Myocyte (in vitro differentiated cells): ENCODE measurements around the gene VTA1. TPM values are rescaled to one million over a fixed set of nuclear protein-coding genes. Genes with fewer than 3 reads are reported as not detected.
"Not testable (repeated sequence)": the region's sequence is repeated elsewhere in the genome, so short reads cannot be mapped to it uniquely, and the experiment has no call there.

ENCODE experiments used
- DNase-seq: peaks from one replicate; pipeline ENCODE4 v3.0.0-alpha.2; 2012; ENCODE audit warnings: low read depth
- total RNA-seq: library from RNA; depleted of rRNA; stranded (reverse); fragments of >200 nt; gene quantifications from 2 replicates; pipeline ENCODE4 v1.2.3, GENCODE V29; 2014

Gene VTA1
- total RNA-seq, 1 donor from 2014 or later = 92.5 TPM

DNA sequence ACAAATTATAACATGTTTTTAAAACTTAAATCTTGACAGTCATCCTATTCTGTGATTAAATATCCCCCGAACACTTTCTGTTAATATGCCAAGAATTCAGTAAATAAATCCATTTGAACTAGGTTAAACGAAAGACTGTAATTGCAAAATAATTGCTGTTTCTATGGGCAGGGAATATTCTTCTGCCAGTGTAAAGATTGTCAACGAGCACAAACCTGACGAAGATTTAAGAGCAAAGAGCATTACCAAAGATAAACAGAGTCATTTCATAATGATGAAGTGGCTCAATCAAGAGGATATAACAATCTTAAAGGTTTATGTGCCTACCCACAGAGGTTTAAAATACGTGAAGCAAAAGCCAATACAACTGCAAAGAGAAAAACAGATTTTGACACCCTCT is 78.5 kb downstream of the VTA1 start:
- DNase-seq = no peak

GRCh38 chr6:142226731-142227130 is 79.7 kb downstream of the VTA1 start:
- DNase-seq = no peak

DNA sequence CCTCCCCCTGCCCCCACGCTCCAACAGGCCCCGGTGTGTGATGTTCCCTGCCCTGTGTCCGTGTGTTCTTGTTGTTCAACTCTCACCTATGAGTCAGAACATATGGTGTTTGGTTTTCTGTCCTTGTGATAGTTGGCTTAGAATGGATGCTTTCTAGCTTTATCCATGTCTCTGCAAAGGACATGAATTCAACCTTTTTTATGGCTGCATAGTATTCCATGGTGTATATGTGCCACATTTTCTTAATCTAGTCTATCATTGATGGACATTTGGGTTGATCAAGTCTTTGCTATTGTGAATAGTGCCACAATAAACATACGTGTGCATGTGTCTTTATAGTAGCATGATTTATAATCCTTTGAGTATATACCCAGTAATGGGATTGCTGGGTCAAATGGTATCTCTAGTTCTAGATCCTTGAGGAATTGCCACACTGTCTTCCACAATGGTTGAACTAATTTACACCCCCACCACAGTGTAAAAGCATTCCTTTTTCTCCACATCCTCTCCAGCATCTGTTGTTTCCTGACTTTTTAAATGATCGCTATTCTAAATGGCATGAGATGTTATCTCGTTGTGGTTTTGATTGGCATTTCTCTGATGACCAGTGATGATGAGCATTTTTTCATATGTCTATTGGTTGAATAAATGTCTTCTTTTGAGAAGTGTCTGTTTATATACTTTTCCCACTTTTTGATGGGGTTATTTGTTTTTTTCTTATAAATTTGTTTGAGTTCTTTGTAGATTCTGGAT is 82.6 kb downstream of the VTA1 start:
- DNase-seq = not testable (repeated sequence)

GRCh38 chr6:142232206-142233044 is 85.4 kb downstream of the VTA1 start:
- DNase-seq = peak; percentile 16

DNA sequence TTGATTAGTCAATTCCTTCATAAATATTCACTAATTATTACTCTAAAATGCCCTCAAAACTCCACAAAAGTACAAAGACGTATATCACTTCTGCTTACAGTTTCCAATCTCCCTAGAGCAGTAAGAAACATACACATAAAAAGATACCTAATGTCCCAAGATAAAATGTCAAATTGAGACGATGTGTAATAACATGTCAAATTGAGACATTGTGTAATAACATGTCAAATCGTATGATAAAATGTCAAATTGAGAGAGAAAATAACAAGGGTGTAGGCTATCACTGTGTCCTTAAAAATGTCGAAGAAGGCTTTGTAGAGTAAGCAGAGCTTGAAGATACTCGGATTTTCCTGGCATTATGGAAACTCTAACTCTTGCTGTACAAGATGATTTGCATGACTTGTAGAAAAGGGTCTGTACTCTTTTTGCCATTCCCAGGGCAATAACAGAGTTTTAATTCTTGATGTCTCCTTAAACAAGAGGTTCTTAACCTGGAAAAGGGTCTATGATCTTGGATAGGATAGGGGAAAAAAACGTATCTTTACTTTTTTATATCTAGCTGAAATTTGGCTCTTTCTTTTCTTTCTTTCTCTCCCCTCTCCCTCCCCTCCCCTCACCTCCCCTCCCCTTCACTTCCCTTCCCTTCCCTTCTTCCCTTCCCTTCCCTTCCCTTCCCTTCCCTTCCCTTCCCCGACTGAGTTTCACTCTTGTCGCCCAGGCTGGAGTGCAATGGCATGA is 87.1 kb downstream of the VTA1 start:
- no peak for DNase-seq

DNA sequence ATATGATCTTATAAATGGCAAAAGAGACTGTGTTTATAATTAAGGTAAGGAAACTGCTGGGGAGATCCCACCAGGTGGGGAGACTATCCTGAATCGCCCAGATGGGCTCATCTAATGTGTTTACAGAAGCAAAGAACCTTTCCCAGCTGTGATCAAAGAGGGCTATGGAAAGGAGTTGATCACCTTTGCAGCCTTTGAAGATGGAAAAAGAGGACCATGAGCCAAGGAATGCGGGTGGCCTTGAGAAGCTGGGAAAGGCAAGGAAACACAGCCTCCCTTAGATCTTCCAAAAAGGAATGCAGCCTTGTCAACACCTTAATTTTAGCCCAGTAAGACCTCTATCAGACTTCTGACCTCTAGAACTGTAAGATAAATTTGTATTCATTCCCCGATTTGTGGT is 88.2 kb downstream of the VTA1 start:
- no peak for DNase-seq

- no peak for DNase-seq
These were observed 88.7 kb downstream of the VTA1 start for GRCh38 chr6:142235791-142236190.

- DNase-seq = no peak
These were observed 89.6 kb downstream of the VTA1 start for GRCh38 chr6:142236691-142237090.

DNA sequence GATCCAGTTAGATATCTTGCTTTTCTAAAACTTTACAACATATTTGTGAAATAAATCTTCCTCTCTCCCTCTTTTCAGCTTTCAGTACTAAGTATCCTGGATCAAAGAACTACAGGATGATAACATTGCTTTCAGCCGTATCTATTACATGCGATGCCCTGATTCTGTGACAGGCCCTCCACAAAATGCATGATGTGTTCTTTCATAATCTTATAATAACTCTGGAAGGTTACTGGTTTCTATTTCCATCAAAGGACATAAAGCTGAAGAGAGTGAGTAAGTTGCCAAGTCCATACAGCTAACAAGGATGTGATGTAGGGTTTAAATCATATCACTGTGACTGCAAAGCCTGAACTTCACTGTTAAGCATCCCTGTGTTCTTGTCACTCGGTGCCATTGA is 91.8 kb downstream of the VTA1 start:
- no peak for DNase-seq

DNA sequence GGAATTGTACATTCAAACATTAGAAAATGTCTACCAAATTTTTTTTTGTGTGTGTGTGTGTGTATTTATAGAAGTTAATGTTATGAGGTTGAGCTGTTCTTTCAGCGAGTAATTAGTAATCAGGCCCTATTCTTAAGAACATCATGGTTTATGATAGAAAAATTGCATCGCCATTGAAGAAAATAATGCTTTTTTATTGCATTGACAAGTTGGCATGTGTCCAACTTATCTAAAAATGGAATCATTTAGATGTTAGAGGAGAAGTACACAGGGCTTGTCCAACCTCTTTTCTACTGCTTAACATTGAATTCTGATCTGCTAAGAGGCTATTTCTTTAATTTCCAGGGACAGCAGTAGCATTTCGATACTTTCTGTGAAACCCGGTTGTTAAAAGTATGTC is 93.1 kb downstream of the VTA1 start:
- DNase-seq = no peak

- DNase-seq = no peak
These were observed 94.0 kb downstream of the VTA1 start for GRCh38 chr6:142241061-142241460.

DNA sequence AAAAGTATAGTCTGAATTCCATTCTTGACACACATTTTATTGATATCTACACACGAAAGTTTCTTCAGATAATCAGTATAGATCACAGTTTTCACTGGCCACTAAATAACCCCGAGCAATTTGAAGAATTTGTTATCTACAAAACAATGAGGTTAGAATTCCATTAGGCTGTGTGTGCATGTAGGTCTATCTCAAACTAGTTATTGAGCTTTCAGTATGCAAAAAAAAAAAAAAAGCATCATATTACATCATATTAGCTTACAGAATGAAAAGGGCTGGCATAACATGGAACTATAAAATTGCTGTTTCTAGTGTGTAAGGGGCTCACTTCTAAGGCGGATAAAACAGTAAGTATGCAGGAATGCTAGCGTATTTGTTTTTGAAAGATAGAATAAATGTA is 95.2 kb downstream of the VTA1 start:
- DNase-seq = no peak

DNA sequence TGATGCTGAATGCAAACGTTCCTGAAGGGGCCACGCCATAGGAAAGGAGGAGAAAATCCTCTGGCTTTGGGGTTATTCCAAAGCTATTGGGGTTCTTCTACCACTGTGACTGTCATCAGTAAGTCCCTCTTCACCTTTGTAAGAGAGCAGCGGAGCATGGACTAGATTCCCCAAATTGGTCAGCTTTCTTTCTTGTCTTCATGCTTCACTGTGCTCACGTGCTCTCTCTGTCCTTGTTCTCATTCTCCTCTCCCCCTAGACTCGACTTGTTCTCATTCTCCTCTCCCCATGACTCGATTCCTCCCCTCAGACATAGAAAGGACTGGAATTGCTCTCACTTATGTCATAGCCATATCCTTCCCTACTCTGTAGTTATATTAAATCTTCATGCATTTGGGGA is 99.9 kb downstream of the VTA1 start:
- DNase-seq = no peak

- DNase-seq = no peak
These were observed 102.2 kb downstream of the VTA1 start for GRCh38 chr6:142249266-142249665.

DNA sequence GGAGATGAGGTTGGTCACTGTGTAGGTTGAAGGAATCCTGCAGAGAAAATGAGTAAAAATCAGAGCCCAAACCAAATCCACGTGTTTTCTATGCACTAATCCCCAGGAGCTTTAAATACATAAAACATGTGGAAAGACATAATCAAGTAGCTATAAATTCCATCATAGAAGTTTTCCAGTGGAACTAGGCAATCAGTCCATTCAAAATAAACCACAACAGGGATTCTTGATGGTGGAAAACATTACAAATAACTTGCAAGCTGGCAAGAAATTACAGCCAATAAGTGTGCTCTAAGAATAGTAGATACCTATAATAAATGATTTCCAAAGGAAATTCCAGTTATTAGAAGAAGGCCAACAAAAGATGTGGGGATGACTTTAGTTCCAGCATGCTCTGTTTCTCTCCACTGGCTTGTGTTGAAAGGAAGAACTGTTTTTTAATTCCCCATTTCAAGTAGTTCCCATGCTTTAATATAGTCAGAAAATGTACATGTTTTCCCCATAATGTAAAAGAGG is 104.9 kb downstream of the VTA1 start:
- no peak for DNase-seq

DNA sequence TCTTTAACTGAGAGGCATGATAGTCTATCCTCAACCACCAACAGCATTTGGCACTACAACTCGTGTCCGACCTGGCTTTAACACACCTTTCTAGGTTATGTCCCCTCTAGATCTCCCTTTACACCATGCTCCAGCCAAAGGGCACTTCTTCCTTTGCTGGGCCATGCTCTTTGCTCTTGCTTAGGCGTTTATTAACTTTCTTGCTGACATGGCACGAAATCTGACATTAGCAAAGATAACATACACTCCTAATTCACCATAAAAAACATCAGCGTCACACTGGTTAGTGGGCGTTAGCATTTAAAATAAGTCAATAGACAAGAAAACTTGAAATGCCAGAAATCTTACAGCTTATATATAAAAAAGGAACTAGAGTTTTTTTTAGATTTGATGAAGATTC is 107.5 kb downstream of the VTA1 start:
- no peak for DNase-seq

- no peak for DNase-seq
These were observed 108.7 kb downstream of the VTA1 start for GRCh38 chr6:142255785-142256184.

- DNase-seq = no peak
These were observed 111.2 kb downstream of the VTA1 start for GRCh38 chr6:142258305-142258704.

GRCh38 chr6:142258757-142259156 is 111.7 kb downstream of the VTA1 start:
- DNase-seq = no peak

- no peak for DNase-seq
These were observed 113.7 kb downstream of the VTA1 start for GRCh38 chr6:142260748-142261147.

- no peak for DNase-seq
These were observed 115.2 kb downstream of the VTA1 start for GRCh38 chr6:142262231-142262630.

DNA sequence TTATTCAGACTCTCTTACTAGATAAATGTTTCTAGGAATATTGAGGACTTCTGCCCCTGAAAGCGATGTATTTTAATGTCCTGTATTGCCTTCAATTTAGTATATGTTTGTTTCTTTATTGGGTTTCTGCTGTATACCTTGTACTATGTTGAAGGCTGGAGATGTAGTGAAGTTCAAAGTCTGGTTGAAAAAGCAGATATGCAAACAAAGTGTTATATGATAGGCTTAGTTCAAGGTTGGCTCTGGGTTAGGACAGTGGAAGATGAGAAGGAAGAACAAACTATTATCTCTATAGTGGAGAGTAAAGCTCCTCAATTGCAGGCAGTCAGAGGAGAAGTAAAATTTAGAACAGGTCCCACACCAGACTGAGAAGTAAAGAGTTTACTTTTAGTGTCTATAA is 118.4 kb downstream of the VTA1 start:
- no peak for DNase-seq
